ENCODE measurements around the gene HMGB4.

HMGB4 gene

GRCh38 chr1:33848205-33848937, 15.5 kb upstream of the HMGB4 start:
- no peak for DNase-seq (ENCODE audit: low read depth in 2 of 2)

- no peak for DNase-seq (ENCODE audit: low read depth in 2 of 2)
Observed at GRCh38 chr1:33849211-33849610, 14.7 kb upstream of the HMGB4 start.

GRCh38 chr1:33850481-33850880, 13.4 kb upstream of the HMGB4 start:
- no peak for DNase-seq (ENCODE audit: low read depth in 2 of 2)

- DNase-seq (ENCODE audit: low read depth in 2 of 2) = no peak
Observed at GRCh38 chr1:33852711-33853110, 11.2 kb upstream of the HMGB4 start.

GRCh38 chr1:33853431-33853830, 10.4 kb upstream of the HMGB4 start:
- DNase-seq (ENCODE audit: low read depth in 2 of 2) = no peak

GRCh38 chr1:33854091-33854490, 9.8 kb upstream of the HMGB4 start:
- DNase-seq (ENCODE audit: low read depth in 2 of 2) = no peak

GRCh38 chr1:33860671-33861070, 3.2 kb upstream of the HMGB4 start:
- DNase-seq (ENCODE audit: low read depth in 2 of 2) = no peak

- DNase-seq (ENCODE audit: low read depth in 2 of 2) = no peak
Observed at GRCh38 chr1:33864460-33865389, 846 bp downstream of the HMGB4 start.

- DNase-seq (ENCODE audit: low read depth in 2 of 2) = no peak
Observed at GRCh38 chr1:33866281-33866680, 2.4 kb downstream of the HMGB4 start.

- DNase-seq (ENCODE audit: low read depth in 2 of 2) = no peak
Observed at GRCh38 chr1:33867684-33868083, 3.8 kb downstream of the HMGB4 start.

- DNase-seq (ENCODE audit: low read depth in 2 of 2) = no peak
Observed at GRCh38 chr1:33872275-33872674, 8.4 kb downstream of the HMGB4 start.

- no peak for DNase-seq (ENCODE audit: low read depth in 2 of 2)
Observed at GRCh38 chr1:33872683-33873082, 8.8 kb downstream of the HMGB4 start.

GRCh38 chr1:33874636-33875035, 10.8 kb downstream of the HMGB4 start:
- DNase-seq (ENCODE audit: low read depth in 2 of 2) = no peak

- DNase-seq (ENCODE audit: low read depth in 2 of 2) = no peak
Observed at GRCh38 chr1:33875862-33876261, 12.0 kb downstream of the HMGB4 start.

- no peak for DNase-seq (ENCODE audit: low read depth in 2 of 2)
Observed at GRCh38 chr1:33876970-33877650, 13.2 kb downstream of the HMGB4 start.

GRCh38 chr1:33878392-33878791, 14.5 kb downstream of the HMGB4 start:
- DNase-seq (ENCODE audit: low read depth in 2 of 2) = no peak

- no peak for DNase-seq (ENCODE audit: low read depth in 2 of 2)
Observed at GRCh38 chr1:33880305-33880704, 16.4 kb downstream of the HMGB4 start.

- no peak for DNase-seq (ENCODE audit: low read depth in 2 of 2)
Observed at GRCh38 chr1:33886496-33886895, 22.6 kb downstream of the HMGB4 start.

GRCh38 chr1:33893147-33893830, 29.4 kb downstream of the HMGB4 start:
- DNase-seq (ENCODE audit: low read depth in 2 of 2) = no peak

- no peak for DNase-seq (ENCODE audit: low read depth in 2 of 2)
Observed at GRCh38 chr1:33895396-33895795, 31.5 kb downstream of the HMGB4 start.

GRCh38 chr1:33895976-33896375, 32.1 kb downstream of the HMGB4 start:
- DNase-seq (ENCODE audit: low read depth in 2 of 2) = no peak

Measured in stimulated activated CD8-positive, alpha-beta memory T cell treated with anti-CD3 and anti-CD28 coated beads, Interleukin-2, amount 100 ng/mL, for 1 hour (primary cell).